Activated CD8-positive, alpha-beta memory T cell treated with anti-CD3 and anti-CD28 coated beads, Interleukin-2, amount 50 U/mL, for 4 hours (primary cell): Measurements from ENCODE around the gene TAF1D.

Experiments
- DNase-seq: peaks from one replicate; pipeline ENCODE4 v3.0.0-alpha.2; 2020

Gene TAF1D

DNA sequence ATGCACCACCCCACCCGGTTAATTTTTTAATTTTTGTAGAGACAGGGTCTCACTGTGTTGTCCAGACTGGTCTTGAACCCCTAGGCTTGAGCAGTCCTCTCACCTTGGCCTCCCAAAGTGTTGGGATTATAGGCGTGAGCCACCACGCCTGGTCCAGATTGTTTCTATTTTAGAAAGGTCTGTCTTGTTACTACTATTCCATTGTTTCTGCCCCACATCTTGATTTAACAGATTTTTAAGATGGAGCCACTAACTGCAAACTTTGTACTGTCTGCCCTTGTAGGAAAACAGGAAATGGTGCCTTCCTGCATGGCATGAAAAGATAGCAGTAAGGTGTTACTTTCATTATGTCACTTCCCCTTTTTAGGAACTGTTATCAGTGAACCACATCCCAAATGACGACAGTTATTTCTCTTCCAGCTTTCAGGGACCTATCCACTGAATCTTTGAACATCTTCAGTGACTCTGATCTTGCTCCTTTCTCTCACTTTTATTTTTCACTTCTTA, 23.2 kb downstream of the TAF1D start:
- no peak for DNase-seq

DNA sequence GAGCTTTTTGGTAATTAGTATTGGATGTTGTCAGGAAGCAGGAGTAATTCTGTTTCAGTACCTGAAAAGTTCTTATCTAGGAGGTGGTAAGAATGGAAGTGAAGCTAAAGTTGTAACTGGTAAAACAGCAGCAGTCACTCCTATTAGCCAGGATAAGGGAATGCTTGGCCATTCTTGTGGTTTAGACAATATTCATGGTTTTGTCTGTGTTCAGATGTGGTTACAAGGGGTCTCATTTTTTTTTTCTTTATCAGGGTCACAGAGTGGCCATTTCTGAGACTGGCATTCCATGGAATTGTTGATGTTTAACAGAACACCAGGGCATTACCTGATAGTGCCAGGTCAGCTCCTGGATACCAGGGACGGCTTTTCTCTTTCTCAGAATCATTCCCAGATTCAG, 23.8 kb downstream of the TAF1D start:
- DNase-seq: no peak

DNA sequence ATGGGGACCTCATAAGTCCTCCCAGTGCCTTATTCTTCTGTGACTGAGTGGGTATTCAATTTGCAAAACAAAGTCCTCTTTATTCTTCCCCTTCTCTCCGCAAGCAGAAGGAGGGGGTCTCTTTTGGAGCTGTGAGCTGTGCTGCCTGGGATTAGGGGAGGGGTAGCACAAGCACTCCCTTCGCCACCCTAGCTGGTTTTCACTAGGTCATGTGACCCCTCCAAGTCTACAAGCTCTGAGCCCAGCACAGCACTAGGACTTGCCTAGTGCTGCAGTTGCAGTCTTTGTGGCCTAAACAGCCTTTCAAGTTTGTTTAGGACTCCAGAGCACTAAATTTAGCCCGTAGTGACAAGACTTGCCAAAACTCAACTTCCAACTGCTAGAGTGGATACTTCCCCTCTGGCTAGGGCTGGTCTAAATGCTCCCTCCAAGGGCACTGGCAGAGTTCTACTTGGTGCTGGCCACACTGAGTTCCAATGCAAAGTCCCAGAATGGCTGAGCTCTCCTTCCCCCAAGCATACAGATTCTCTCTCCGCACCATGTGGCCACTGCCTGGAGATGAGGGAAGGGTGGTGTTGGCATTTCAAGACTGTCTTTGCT, 25.4 kb downstream of the TAF1D start:
- no peak for DNase-seq

DNA sequence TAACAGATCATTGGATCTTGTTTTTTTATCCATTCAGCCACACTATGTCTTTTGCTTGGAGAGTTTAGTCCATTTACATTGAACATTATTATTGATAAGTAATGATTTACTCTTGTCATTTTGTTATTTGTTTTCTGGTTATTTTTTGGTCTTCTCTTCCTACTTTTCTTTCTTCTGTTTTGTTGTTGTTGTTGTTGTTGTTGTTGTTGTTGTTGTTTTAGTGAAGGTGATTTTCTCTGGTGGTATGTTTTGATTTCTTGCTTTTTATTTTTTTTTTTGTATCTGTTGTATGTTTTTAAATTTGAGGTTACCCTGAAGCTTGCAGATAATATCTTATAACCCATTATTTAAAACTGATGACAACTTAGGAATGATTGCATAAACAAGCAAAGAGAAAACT, 28.6 kb downstream of the TAF1D start:
- no peak for DNase-seq

DNA sequence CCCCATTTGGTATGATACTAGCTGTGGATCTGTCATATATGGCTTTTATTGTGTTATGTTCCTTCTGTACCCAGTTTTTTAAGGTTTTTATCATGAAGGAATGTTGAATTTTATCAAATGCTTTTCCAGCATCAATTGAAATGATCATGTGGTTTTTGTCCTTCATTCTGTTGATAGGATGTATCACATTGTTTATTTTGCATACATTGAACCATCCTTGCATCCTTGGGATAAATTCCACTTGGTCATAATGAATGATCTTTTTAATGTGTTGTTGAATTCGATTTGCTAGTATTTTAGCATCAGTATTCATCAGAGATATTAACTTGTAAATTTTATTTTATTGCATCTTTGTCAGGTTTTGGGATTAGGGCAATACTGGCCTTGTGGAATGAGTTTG, 31.1 kb downstream of the TAF1D start:
- no peak for DNase-seq

DNA sequence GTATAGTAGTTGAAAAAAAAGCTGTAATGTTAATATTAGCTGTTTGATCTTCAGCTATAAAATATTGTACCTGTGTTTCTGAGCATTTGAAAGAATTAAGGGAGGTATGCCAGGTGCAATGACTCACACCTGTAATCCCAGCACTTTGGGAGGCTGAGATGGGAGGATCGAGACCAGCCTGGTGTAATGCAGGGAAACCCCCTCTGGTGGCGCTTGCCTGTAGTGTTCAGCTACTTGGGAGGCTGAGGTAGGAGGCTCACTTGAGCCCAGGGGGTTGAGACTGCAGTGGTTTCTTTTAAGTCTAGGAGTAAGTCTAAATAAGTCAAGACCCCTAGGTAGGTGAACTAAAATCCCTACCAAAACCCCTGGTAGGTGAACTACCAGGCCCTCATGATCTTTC, 37.1 kb downstream of the TAF1D start:
- no peak for DNase-seq

DNA sequence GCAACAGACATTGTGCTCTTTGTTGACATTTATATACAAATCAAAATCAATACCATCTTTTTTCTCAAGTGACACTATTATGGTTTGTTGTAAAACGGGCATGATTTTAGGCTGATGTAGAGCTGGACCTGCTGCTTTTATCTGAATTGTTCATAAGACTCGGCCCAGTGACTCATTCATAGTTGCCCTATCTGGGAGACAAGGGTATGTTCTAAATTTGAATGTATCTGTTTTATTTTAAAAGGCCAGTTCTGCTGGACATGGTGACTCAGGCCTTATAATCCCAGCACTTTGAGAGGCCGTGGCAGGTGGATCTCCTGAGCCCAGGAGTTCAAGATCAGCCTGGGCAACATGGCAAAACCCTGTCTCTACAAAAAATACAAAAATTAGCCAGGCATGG, 40.5 kb downstream of the TAF1D start:
- DNase-seq: no peak

DNA sequence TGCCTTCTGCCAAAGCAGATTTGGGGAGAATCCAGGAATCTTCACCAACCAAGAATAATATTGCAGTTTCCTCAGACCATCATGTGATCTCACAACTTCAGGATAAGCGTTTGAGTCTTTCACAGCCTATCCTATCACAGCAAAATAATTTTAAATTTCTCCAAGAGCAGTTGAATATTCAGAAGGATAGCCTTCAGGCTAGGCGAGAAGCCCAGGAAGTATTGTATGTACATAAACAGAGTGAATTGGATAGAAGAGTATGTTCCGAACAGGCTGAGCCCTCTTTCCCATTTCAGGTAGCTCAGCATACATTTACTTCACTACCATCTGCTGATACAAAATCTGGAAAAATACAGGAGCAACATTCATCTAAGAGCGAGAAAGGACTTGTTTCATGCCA, 43.7 kb downstream of the TAF1D start:
- DNase-seq: no peak

DNA sequence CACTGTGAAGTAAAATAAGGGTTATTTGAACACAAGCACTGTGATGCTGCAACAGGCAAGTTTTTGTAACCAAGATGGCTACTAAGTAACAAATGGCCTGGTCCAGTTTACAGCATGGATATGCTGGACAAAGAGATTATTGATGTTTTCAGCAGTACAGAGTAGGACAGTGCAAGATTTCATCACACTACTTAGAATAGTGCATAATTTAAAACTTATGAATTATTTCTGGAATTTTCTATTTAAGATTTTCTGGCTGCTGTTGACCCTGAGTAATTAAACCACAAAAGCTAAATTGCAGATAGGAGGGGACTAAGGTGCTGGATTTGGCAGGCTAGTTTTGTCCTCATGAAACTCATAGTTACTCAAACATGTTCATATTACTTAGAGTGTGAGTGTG, 46.7 kb downstream of the TAF1D start:
- no peak for DNase-seq

DNA sequence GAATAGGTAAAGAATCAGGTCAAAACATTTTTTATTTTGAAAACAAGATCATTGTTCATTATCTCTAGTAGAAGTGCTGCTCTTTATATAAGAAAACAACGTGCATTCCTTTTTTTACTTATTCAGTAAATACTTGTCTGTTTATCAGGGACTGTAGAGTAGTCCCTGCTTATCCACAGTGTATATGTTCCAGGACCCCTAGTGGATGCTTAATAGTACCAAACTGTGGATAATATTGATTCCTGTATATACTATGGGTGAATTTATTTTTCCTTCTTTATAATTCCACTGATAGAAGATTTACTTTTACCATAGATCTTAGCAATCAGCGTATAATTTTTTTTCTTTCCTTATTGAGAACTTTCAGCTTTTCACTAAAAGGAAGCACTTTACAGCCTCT, 47.2 kb downstream of the TAF1D start:
- DNase-seq: no peak

DNA sequence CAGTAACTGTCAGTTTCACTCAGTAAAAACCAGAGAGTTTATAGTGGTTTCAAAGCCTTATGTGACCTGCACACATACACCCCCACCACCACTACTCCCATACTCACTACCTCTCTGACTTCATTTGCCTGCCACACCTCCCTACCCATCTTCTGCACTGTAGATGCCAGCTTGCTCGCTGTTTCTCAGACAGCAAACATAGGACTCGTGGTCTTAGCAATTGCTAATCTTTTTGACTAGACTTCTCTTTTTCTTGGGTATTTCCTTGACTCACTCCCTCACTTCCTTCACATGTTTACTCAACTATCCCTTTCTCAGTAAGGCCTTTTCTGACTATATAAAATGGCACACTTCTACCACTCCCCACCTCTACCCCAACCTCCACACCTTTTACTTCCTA, 52.1 kb downstream of the TAF1D start:
- no peak for DNase-seq

DNA sequence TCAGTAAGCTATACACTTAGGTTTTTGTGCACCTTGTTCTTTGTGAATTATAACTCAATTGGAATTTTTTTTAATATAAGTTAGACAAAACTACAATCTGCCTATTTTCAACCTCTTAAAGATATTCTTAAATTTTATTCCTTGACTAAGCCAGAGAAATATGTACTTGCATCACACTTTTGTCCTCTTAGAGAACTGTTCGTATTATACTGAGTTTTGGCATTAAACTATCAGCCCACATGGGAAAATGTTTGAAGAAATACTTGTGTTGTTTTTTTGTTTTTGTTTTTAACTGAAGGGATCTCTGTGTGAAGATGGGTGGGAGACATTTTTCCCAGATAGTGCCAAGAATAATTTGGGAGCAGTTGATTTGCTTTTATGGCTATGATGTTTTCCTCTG, 54.5 kb downstream of the TAF1D start:
- DNase-seq: no peak

DNA sequence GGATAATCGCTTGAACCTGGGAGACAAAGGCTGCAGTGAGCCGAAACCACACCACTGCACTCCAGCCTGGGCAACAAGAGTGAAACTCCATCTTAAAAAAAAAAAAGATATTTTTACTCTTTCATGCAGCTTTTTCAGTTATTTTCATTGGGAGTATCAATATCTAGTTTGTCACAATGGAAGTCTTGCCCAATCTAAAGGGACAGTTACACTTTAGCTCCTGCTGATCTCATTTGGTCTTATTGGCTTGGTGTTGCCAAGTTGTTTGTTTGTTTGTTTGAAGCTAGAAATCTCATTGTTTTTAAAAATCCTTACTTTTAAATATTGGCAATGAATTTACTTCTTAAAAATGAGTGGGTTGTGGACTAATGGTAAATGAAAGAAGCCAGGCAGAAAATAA, 55.1 kb downstream of the TAF1D start:
- DNase-seq: no peak
